Right lobe of liver (tissue), 6 donors: ENCODE data around the gene GLIS1. TPM values are rescaled to one million over a fixed set of nuclear protein-coding genes. Genes with fewer than 3 reads are reported as not detected.

Experiments used
- ATAC-seq, 4 donors: fragments of 200-7000 bp; cut with Tn5 transposase; one replicate each; pipeline ENCODE4 v1.9.1; 2020; ENCODE audit warnings: mild to moderate bottlenecking in 4 of 4, moderate library complexity in 4 of 4
- DNase-seq, 3 donors: peaks; one replicate each; pipeline ENCODE4 v3.0.0-alpha.2; 2020
- H3K27ac ChIP-seq, 3 donors: fragments of 200-600 bp; one replicate each; pipeline ENCODE4 v1.8.0; 2022
- H3K27me3 ChIP-seq, 2 donors: fragments of 200-600 bp; one replicate each; pipeline ENCODE4 v1.8.0; 2022
- H3K36me3 ChIP-seq, 4 donors: fragments of 200-600 bp; sonication (generic) in 1 of 4; one replicate each; pipeline versions ENCODE4 v1.5.1 to v1.8.0; 2017 to 2022; ENCODE audit warnings: control low read depth in 1 of 4
- H3K4me1 ChIP-seq, 4 donors: fragments of 200-600 bp; sonication (generic) in 1 of 4; one replicate each; pipeline versions ENCODE4 v1.5.1 to v1.8.0; 2017 to 2022; ENCODE audit warnings: control low read depth in 1 of 4
- H3K4me3 ChIP-seq, 3 donors: fragments of 200-600 bp; one replicate each; pipeline ENCODE4 v1.8.0; 2022
- H3K9me3 ChIP-seq, 4 donors: fragments of 200-600 bp; sonication (generic) in 1 of 4; one replicate each; pipeline versions ENCODE4 v1.5.1 to v1.8.0; 2017 to 2022; ENCODE audit warnings: control low read depth in 1 of 4
- POLR2A ChIP-seq: fragments of 450-650 bp; IDR thresholded peaks from one replicate; pipeline ENCODE4 v1.6.1; 2017; ENCODE audit warnings: antibody characterized with exemption, mild to moderate bottlenecking
- WGBS: methylation state at CpG from one replicate; pipeline ENCODE4 v1.1.6; 2018; ENCODE audit warnings: low coverage, low lambda C conversion rate; ENCODE audit not compliant: insufficient coverage; ENCODE audit errors: missing lambda C conversion rate; 5-methylcytosine and 5-hydroxymethylcytosine counted together
- intact Hi-C, 2 donors: fragments of 100-400 bp; cut with DNase I; formaldehyde crosslinking; loops; one replicate each; pipeline versions ENCODE4 v1.11.2 to v1.14.1; 2022
- total RNA-seq, 6 experiments: library from RNA; depleted of rRNA in 2 of 6; stranded (reverse); fragments of >200 nt in 2 of 6; fragmentation: NEBNext Ultra II Directional in 3 of 6; extraction: Animal tissue kit (Norgen Biotek cat#: 25700) in 3 of 6; gene quantifications; one replicate each; pipeline versions ENCODE4 v1.1.0 to v1.2.4, GENCODE V29; 2016 to 2023
- TF ChIP-seq, protein P1 (sequence below), 4 donors: fragments of 200-600 bp in 3 of 4; fragments of 450-650 bp in 1 of 4; IDR thresholded peaks; one replicate each; pipeline versions ENCODE4 v1.5.1 to v1.8.0; 2016 to 2022; ENCODE audit warnings: antibody characterized with exemption in 4 of 4, mild to moderate bottlenecking in 2 of 4
- donor health status: DM: no; HTN: yes; CAD: no.
- donor health status: DM: no; HTN: no; CAD: no.
- donor health status: DM: no; HTN: no; CAD: no.
- donor health status: DM: no; HTN: yes; CAD: no.
- donor health status: DM: no; HTN: yes; CAD: no.

The GLIS1 gene
- total RNA-seq, 6 experiments from 2014 or later = not detected

DNA sequence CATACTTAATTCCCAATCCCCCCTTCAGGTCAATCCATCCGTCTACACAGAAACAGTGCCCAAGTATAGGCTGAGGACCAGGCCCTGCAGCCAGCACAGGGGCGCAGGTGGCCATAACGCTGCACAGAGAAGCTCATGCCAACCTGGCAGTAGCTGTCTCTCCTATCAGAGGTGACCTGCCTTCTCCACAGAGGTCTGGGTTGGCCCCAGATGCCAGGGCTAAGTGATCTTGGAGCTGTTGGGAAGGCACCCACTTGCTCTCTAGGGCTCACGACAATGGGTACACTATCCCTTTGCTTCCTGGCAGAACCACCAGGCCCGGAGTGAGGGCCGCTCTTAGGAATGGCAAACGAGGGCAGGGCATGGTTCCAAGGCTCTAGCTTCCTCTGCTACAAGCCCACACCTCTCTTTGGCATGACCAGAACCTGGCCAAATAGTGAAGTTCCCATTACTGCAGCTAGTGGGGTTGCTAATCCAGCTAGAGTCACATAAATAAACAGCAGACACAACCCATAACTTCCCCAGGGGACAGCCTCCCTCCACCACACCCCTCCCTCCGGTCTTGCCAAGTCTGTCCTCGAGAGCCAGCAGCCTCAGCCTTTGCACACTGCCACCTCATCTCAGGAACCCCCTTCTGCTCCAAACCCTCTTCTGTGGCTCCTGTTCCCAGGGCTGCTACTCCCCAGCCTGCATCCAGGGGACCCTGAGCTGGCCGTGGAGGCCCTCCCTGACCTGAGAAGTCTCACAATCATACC, 113.0 kb downstream of the GLIS1 start:
- ATAC-seq = no peak
- Histone ChIP-seq H3K4me1 (no peaks in the 10 kb centered on the region), H3K4me3 (no peak overlapping the region), H3K9me3 (no peaks in the 10 kb centered on the region), H3K36me3 (no peaks in the 10 kb centered on the region), H3K27ac (no peak overlapping the region), H3K27me3 (no peaks in the 10 kb centered on the region)
- DNase-seq = peak in 1 of 3 donors; percentile 23
- WGBS = 66% methylated on average over 8 of the region's 10 CpGs
- intact Hi-C loops = no loop called here
- TF ChIP-seq POLR2A = no peak
- TF ChIP-seq, protein P1, sequence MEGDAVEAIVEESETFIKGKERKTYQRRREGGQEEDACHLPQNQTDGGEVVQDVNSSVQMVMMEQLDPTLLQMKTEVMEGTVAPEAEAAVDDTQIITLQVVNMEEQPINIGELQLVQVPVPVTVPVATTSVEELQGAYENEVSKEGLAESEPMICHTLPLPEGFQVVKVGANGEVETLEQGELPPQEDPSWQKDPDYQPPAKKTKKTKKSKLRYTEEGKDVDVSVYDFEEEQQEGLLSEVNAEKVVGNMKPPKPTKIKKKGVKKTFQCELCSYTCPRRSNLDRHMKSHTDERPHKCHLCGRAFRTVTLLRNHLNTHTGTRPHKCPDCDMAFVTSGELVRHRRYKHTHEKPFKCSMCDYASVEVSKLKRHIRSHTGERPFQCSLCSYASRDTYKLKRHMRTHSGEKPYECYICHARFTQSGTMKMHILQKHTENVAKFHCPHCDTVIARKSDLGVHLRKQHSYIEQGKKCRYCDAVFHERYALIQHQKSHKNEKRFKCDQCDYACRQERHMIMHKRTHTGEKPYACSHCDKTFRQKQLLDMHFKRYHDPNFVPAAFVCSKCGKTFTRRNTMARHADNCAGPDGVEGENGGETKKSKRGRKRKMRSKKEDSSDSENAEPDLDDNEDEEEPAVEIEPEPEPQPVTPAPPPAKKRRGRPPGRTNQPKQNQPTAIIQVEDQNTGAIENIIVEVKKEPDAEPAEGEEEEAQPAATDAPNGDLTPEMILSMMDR (IDR thresholded peaks at IDR 0.05) = no peak

DNA sequence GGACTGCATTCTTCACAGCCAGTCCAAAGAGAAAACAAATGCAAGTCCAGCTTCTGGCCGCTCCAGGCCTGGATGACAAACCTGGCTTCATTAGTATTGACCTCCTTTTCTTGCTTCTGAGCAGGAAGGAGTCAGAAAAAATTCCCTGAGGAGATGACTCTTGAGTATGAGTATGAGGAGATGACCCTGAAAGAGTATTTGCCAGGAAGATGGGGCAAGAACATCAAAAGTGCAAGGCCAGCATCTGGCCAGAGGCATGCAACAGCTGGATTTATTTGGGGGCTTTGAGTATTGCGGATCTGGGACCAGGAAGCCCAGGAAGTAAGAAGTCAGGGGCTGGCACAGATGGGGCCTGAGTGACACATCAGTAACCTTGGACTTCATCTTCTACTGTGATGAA, 113.9 kb downstream of the GLIS1 start:
- no peak overlapping the region for H3K4me3 ChIP-seq
- DNase-seq (no peak), ATAC-seq (no peak)
- no peaks in the 10 kb centered on the region for H3K9me3 ChIP-seq
- H3K27me3 ChIP-seq = no peaks in the 10 kb centered on the region
- WGBS = 79% methylated on average over 2 of the region's 2 CpGs
- intact Hi-C loops = no loop called here
- H3K4me1 ChIP-seq = no peaks in the 10 kb centered on the region
- no peak overlapping the region for H3K27ac ChIP-seq
- no peaks in the 10 kb centered on the region for H3K36me3 ChIP-seq
- TF ChIP-seq, protein P1 (IDR thresholded peaks at IDR 0.05) = no peak
- no peak for TF ChIP-seq POLR2A

DNA sequence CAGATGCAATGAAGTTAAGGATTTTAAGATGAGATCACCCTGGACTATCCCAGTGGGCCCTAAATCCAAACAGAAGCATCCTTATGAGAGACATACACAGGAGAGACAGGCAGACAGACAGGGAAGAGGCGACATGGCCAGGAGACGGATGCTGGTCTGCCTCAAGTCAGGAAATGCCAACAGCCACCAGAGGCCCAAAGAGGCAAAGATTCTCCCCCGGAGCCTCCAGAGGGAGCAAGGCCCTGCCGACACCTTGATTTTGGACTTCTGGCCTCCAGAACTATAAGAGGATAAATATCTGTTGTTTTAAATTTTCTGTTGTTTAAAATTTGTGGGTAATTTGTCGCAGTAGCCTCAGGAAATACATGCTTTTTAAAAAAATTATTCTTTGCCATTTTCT, 116.4 kb downstream of the GLIS1 start:
- DNase-seq = peak in 2 of 3 donors; percentile 9 to 23
- no peaks in the 10 kb centered on the region for H3K4me1 ChIP-seq
- H3K9me3 ChIP-seq = no peaks in the 10 kb centered on the region
- no peak for ATAC-seq
- no peaks in the 10 kb centered on the region for H3K36me3 ChIP-seq
- 73% methylated on average over 5 of the region's 5 CpGs for WGBS
- no peaks in the 10 kb centered on the region for H3K27me3 ChIP-seq
- TF ChIP-seq POLR2A = no peak
- TF ChIP-seq, protein P1 (IDR thresholded peaks at IDR 0.05) = no peak
- no peak overlapping the region for H3K27ac ChIP-seq
- intact Hi-C loops = no loop called here
- no peak overlapping the region for H3K4me3 ChIP-seq

DNA sequence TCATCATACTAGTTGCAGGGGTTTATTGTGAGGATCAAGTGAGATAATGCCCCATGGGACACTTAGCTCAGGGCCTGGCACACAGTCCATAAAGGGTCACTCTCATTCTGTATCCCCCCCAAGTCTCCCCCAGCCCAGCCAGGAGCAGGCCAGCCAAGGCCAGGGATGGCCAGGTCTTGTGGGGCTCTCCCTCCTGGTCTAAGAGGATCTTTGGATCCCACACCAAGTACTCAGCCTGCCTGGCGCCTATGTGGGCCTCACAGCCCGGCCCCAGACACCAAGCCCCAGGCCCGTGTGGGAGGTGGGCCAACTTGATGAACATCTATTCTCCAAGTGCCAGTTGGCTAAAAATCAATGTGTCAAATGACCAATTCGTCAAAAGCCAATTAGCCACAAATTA, 117.8 kb downstream of the GLIS1 start:
- ATAC-seq (no peak), DNase-seq (peak in 2 of 3 donors; percentile 28 to 30)
- Histone ChIP-seq H3K27me3 (no peaks in the 10 kb centered on the region), H3K4me1 (no peaks in the 10 kb centered on the region), H3K4me3 (no peak overlapping the region), H3K27ac (no peak overlapping the region), H3K9me3 (no peaks in the 10 kb centered on the region), H3K36me3 (no peaks in the 10 kb centered on the region)
- 62% methylated on average over 2 of the region's 4 CpGs for WGBS
- intact Hi-C loops = no loop called here
- no peak for TF ChIP-seq POLR2A
- TF ChIP-seq, protein P1 (IDR thresholded peaks at IDR 0.05) = no peak
